HG03139 (cell line): ENCODE results near the gene FAM3C.
A peak's percentile ranks its signal among the peaks of the same experiment; 100 is the strongest.

ENCODE experiments used
- ATAC-seq: cut with Tn5 transposase; IDR thresholded peaks from one replicate; pipeline ENCODE4 v1.9.1; 2021; ENCODE audit not compliant: unreplicated experiment

The FAM3C gene

DNA sequence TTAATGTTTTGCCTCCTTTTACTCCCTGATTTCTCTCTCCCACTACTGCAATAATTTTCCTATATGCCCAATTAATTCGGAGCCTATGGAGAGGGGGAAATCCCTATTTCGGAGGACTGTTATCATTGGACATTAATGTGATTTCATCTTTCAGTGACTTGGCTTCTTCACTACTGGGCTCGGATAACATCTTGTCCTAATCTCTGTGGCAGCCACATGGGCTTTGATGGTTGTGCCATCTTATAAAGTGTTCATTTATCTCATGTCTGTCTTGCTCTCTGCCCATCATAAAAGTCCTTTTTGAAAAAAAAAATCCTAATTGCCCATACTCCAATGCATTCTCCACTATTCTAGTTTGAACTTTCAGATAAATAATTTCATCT, 15.5 kb upstream of the FAM3C start:
- no peak for ATAC-seq

DNA sequence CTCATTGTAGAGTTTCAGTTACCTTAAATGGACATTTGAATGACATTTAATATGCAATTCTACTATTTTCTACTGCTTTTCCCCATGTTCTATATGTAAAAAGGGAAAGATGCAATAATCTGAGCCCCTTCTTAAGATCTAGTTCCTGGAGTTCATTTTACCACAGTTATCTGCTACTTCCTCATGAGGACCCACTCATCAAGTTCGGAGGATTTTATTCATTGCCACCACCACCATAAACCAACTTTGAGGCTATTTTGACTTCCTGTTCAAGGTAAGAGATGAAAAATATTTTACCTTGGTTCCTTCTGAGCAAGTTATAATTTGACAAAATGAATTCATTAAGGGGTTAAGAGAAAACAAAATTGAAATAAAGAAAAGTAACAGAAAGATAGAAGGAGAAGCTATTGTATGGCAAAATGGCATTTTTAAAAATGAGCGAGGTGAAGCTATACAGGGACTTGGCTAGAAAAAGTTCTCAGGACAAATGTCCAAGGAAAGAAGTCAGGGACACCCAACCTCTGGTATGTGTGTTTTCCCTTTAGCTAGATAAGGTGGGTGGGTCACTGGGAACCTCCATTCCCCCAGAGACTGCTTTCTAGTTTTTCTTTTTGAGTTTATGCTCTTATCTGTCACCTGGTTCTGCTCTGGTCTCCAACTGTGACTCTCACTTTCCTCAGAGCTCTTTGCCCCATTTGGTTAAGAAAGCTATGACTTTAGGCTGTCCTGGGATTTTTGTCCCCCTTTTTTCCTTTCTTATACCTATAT, 14.9 kb upstream of the FAM3C start:
- no peak for ATAC-seq

DNA sequence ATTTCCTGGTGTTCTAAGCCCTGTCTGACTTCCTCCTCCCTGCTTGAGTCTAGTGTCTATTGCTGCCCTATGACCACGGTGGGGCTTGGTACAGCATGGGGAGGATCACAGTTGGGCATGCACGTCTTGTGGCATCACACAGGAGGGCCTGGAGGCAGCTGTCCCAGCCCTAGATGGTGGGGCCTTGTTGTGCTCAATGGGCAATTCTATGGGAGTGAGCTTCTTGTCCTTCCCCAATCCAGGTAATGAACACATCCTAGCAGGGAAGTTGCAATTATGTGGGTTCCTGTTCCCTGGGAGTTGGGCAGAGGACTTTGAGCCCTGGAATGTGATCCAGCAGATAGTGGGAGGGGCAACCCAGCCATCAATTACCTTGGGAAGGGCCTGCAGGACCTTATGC, 10.8 kb upstream of the FAM3C start:
- ATAC-seq, result no peak

DNA sequence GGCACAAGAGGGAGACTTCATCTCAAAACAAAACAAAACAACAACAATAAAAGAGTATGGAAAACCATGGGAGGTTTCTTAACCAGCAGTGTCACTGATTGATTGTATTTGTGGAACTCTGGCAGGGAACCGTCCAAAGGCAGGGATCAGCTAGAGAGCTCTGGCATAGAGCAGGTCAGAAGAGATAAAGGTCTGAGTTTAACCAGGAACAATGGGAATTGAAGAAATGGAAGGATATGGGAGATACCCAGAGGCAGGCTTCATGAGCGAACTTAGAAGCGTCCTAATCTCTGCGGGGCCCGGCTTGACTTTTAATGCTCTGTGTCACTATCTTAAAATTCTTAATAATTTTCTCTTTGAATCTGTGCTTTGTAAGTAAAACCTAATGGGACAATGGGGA, 10.4 kb upstream of the FAM3C start:
- ATAC-seq, result no peak

DNA sequence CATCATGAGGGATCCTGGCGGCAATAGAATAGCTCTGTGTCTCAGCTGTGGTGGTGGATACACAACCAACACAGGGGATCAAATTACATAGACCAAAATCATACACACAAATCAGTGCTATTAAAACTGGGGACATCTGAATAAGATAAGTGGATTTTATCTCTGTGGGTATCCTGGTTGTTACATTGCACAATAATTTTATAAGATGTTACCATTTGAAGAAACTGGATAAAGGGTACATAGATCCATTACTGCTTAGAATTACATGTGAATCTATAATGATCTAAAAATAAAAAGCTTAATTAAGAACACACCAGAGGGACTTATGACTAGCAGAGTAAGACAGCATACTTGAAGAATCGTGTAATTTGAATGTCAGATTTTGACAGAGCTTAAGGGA, 8.2 kb upstream of the FAM3C start:
- no peak for ATAC-seq

DNA sequence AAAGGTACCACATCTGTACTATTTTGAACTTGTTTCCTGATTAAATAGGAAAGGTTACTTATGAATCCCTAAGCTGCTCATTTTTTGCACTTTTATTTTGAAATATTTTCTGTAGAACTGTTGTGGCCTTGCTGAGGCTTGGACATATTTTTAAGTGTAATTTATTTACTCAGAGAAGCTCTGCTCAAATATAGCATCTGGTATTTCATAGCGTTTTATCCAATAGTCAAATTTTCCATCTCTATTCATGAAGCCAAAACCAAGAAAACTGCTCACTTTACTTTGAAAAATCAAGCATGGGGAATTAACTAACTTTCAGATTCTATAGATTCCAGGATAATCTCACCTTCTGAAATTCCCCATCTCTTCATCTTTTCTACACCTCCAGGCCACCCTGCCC, 6.6 kb upstream of the FAM3C start:
- no peak for ATAC-seq

DNA sequence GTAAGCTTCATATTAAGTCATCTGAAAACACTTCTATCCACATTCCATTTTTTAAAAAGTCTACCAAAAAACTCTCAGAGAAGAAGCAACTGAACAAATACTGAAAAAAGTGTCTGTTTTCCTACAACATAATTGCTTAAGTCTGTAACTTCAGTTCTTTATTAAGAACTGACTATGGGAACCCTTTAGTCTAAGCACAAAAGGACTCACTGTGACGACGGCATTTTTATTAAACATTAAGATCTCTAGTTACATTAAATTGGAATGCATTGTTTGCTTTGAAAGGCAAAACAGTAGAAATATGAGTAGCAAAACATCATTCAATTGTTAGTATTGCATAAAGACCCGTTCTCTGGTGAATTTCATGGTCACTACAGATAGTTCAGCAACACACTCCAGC, 5.8 kb upstream of the FAM3C start:
- no peak for ATAC-seq

DNA sequence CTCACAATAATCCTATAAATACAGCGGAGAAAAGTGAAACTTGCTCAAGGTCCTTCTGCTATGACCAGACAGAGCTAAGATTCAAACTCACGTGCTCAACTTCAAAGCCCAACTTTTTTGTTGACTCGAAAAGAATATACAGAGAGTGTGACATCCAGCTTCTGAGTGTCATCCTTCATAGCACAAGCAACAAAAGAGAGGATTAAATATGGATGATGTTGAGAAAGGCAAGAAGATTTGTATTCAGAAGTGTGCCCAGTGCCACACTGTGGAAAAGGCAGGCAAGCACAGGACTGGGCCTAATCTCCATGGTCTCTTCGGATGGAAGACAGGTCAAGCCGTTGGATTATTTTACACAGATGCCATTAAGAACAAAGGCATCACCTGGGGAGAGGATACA, 2.1 kb upstream of the FAM3C start:
- no peak for ATAC-seq

DNA sequence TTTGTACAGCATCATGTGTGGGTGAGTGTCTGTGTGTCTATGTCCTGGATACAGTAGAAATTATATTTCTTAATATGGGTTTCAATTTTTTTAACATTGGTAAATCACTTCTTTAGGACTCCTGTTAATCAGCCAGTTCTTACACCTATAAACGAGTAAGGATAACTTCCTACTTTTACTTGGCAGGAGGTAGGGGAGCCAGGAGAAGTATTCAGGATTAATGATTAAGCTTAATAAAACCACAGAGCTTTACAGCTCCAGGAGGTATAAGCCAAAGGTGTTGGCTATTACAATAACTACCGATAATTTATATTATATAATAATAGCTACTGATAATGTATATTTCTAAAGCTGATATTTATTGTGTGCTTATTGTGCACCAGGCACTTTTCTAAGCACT, 1.7 kb upstream of the FAM3C start:
- no peak for ATAC-seq

DNA sequence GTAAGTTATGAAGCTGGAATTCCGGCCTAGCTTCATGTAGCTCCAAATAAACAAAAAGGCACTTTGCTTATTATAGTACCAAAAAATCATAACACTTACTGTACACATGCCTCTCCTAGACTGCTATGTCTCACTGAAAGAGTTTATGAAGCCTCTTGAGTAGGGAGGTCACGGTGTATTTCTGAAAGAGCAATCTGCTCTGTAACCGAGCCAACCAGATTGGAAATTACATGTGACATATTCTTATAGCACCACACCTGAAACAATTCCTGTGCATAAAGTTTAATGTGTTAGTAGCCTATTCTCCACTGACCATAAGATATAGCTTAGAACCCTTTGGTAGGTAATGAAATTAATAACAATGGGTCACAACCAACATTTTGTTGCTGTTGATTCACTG, 1.3 kb upstream of the FAM3C start:
- no peak for ATAC-seq

DNA sequence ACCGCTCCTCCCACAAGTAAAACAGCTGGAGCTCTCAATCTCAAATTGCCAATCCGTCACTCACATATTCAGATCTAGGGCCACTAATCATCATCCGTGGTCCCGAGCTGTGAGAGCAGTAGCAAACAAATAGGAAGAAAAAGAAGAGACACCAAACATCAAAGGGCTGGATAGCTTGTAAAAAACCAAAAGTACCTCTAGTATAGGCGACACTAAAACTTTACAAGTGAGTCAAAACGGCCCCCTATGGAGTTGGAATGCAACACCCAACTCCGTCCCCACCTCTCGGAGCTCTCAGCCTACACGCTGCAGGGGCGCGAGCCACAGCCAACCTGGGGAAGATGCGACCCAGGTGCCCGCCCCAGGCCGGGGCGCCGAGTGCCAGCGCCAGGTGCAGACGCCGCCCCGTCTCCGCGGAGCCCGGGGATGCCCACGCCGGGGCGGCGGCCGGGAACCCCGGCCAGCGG, 581 bp downstream of the FAM3C start:
- peak; percentile 38 for ATAC-seq

DNA sequence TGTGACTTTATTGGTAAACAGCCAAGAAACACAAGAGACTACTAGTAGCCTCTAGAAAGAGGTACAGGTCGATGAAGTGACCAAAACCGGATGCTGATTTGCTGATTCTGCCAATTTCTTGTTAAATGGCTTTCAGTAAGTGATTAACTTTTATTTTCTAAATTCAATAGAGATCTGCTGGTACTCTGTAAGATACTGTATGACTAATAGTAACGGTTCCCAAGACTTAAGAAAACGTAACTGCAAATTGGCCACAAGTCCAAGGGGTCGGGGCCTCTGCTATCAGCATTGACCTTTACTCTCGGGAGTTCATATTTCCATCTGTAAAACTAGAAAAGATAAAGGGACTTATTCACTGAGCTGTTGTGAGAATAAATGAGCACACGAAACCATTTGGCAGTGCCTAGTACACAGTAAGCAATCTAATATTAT, 1.4 kb downstream of the FAM3C start:
- no peak for ATAC-seq

DNA sequence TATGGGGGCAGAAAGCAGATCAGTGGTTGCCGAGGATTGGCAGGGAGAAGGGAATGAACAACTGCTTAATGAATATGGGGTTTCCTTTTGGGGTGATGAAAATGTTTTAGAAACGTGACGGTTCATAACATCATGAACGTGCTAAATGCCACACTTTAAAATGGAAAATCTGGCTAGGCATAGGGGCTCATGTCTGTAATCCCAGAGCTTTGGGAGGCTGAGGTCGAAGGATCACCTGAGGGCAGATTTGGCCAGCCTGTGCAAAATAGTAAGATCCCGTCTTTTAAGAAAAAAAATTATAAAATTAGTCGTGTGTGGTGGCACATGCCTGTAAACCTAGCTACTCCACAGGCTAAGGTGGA, 3.1 kb downstream of the FAM3C start:
- ATAC-seq, result no peak

DNA sequence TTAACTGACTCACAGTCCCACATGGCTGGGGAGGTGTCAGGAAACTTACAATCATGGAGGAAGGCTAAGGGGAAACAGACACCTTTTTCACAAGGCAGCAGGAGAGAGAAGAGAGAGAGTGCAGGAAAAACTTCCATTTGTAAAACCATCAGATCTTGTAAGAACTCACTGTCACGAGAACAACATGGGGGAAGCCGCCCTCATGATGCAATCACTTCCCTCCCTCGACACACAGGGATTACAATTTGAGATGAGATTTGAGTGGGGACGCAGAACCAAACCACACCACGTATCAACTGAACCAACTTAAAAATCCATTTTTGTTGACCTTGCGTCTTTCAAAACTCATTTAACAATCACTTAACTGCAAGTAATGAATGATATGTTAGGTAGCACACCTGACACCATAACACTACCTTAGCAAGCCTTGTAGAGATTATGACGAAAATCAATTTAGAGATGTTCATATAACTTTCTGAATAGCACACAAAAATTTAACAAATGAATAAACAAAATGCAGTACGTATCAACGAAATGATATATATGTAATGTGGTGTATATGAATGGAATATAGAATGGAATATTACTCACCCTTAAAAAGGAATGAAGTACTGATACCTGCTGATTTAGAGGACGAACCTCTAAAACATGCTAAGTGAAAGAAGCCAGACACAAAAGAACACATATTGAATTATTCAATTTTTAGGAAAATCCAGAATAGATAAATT, 3.7 kb downstream of the FAM3C start:
- no peak for ATAC-seq

DNA sequence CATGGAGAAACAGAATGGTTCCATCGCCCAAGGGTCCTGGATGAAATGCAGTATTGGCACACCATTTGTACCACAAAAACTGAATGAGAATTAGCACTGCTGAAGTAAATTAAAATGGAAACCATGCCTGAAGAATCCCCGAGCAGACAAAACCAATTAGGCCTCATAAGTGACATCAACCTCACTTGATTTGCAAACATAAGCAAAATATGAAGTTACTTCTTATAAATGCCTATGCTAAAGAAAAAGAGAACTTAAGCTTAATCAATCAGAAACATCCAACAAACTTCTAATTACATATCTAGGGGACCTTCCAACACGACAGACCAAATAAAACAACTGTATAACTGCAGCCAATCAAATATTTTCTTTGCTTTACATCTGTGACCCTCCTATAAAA, 4.4 kb downstream of the FAM3C start:
- no peak for ATAC-seq

DNA sequence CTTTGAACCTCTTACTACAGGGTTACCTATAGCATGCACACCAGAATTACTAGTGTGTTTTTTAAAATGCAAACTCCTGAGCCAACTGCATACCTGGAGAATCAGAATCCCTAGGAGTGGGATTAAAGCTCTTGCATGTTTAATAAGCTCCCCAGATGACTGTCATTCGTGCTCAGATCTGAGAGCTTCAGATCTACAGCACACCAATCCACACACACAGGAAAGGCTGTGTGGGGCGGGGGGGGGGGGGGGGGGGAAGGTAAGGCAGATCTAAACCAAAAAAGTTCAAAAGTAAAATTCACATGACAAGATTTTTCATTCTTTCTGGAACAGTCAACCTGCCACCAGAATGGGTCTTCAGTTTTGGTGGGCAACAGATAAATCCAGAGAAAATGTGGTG, 5.5 kb downstream of the FAM3C start:
- ATAC-seq, result no peak

DNA sequence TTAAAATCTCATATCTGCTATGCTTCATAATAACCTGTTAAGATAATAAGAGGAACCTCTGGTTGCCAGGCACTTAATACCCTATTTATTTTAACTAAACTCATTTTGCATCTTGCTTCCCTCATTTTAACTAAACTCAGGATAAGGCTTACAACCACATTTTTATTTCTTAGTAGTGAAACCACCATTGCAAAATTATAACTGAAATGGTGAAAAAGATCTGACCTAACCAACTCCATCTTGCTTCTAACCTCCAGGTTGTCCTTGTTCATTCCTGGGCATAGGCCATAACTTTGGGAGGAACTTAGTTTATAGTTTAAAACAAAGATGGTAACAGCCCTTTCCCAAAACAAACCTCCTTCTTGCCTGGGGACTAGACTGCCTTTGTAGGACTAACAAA, 6.0 kb downstream of the FAM3C start:
- no peak for ATAC-seq

DNA sequence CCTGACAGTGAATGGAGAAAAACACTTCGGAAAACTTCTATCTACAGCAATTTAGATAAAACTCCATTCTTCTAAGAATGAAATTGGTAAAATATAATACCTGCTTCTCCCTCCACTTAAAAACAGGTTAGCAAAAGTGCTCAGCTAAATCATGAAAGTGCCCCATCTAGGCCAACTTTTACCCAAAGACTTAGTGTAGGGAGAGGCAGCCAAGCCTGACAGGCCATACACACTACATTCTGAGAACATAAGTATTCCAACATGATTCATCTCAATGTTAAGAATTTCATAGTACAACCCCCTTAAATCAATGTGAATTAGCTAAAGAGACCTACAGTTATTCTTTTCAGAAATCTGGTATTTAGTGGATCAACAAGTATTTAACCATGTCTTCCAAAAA, 7.2 kb downstream of the FAM3C start:
- no peak for ATAC-seq

DNA sequence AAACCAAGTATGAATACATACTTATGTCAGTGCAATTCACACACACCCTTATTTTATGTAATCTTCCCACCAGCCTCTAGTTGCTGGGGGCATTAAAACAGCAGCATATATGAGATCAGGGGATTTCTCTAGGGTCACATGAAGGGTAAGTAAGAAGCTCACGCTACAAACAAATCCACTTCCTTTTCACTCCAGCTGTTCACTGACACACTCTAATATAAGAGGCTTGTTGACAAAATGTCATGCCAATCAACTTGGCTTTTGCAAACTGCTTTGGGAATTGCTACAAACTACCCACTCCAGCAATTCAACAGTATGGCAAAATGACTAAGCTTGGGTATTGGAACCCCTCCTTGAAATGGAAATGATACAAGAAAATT, 10.3 kb downstream of the FAM3C start:
- peak; percentile 90 for ATAC-seq

DNA sequence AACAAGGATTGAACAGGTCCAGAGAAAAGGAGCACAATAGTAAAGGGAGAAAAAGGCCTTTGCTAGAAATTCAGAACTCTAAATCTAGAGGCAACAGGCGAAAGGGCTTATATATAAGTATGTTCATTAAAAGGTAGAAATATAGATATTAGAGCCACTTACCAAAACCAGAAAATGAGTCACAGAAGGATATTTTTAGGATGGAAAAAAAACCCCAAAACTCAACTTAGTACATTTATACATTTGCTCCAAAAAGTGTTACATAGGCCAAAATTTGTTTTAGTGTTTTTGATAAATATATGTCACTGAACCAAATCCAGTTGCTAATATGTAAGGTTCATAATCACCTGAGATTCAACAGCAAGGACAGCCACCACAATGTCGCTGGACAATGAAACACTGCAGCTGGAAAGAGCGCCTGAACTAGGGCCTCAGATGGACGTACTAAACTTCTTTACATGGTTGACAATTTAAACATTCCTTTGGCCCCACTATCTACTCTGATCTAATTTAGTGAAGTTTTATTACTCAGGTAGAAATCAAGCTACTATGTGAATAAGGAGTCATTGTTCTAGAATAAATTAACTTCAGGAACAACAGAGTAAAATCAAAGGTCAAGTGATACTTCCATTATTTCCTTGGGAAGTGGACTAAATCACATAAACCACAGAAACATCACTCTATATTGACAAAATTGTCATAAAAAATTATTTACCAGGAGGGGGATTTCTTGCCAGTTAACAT, 10.9 kb downstream of the FAM3C start:
- no peak for ATAC-seq

DNA sequence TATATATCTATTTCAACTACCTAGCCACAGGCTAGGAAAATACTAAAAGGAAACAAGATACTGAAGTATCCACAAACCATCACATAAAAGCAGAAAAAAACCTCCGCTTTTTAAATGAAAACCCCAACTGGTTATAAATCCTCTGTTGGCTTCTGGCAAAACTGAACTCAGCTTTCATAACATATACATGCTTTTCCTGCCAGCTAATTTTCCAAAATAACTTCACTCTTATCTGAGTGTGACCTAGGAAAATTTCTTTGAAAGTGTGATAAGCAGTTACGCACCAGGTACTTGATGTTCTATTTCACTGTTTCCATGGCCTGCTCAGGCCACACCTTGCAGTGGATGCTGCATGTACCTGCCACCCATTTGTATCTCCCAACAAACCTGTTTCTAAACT, 11.8 kb downstream of the FAM3C start:
- ATAC-seq, result no peak

DNA sequence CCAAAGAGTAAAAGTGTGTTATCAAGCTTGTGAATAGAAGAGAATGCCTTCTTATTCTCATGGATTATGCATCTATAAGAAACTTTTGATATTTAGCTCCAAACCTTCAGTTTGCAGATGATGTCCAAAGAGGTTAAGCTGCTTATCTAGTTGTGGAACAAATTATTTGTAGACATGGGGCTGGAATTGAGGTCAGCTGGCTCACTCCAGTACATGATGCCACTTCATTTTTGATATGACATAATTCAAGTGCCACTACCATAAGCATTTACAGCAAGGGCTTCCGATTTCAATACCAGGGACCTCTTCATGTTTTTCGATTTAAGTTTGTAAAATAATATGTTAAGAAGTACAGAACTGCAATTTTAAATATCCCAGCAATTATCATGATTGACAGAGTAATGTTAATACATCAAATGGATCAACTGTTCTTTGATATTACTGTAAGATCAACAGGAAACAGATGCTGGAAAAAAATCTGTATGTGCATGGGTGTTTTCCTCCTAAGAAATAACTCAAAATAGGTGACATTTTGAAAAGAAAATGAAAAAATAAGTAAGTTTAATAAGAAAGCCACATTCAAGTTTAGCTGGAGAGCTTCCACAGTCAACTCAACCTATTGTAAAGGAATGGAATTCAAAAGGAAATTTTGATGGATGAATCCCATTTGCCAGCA, 12.7 kb downstream of the FAM3C start:
- ATAC-seq, result no peak
